Suppressor macrophage treated with lipopolysaccharide for 4 hours (primary cell): Measurements from ENCODE around the gene PRKAR2B.

Source experiments
- DNase-seq: peaks from one replicate; pipeline ENCODE4 v3.0.0-alpha.2; 2020

Gene PRKAR2B

DNA sequence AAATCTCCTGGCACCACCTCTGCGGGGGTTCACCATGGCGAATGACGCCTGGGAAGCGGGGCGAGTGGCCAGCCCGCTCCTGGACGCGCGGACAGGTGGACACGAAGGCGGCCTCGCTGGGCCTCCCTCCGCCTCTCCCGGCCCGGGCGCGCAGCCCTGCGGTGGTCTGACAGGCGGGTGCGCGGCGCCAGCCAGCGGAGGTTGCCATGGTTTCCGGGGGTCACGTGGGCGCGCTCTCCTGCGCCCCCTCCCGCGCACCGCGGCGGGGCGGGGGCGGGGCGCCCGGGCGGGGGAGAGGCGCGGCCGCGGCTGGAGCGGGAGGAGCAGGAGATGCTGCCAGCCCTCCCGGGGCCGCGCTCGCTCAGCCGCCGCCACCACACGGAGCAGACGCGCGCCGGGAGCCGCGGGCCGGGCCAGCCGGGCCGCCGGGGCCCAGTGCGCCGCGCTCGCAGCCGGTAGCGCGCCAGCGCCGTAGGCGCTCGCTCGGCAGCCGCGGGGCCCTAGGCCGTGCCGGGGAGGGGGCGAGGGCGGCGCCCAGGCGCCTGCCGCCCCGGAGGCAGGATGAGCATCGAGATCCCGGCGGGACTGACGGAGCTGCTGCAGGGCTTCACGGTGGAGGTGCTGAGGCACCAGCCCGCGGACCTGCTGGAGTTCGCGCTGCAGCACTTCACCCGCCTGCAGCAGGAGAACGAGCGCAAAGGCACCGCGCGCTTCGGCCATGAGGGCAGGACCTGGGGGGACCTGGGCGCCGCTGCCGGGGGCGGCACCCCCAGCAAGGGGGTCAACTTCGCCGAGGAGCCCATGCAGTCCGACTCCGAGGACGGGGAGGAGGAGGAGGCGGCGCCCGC, at the start of gene PRKAR2B:
TSS of gene PRKAR2B (plus strand) at position 359 of the 848 bp plus-strand sequence. CDS start at position 562, 203 bp downstream.
- DNase-seq = peak; percentile 67

DNA sequence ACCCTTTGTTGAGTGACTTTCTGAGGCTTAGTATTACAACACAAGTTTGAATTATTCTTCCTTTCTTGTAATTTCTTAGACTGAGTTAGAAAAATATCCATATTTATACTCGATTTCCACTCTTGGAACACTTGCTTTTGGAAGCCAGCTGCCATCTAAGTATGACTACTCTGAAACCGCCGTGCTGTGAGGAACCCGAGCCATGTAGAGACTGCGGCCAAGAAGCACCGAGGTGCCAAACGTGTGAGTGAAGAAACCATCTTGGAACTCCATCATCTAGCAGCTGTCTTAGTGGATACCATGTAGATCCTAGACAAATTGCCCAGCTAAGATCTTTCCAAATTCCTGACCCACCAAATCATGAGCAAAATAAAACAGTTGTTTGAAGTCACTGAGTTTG, 49.7 kb upstream of the PRKAR2B start:
- no peak for DNase-seq

DNA sequence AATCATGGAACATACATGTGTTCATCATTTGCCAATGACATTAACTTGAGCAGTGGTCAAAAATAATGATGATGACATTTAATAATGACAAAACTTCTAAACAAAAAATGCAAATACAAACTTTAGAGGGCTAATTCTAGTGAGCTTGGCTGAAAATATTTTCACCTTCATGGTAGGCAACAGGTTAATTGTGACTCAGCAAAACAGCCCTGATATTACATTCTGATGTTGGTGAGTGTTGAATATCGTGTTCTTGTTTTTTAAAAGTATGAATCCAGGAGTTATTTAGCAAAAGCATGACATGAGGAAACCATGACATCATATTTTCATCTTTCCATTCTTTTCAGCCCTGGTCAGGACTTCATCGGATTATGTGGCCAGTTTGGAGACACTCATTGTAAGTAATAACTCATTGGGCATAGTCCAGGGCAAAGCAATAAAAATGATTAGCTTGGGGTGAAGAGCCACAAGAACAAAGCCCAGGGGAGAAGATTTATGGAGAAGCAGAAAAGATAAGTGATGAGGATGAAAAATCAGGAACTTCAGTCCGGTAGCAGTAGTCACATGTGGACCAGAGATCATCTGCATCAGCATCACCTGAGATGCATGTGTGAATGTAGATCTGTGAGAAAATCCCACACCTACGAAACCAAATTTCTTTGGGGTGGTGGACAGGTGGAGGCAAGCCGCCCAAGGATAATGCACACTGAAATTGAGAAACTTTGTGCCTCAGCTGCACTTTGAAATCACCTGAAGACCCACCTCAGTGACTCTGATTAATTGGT, 46.8 kb upstream of the PRKAR2B start:
- DNase-seq = no peak

DNA sequence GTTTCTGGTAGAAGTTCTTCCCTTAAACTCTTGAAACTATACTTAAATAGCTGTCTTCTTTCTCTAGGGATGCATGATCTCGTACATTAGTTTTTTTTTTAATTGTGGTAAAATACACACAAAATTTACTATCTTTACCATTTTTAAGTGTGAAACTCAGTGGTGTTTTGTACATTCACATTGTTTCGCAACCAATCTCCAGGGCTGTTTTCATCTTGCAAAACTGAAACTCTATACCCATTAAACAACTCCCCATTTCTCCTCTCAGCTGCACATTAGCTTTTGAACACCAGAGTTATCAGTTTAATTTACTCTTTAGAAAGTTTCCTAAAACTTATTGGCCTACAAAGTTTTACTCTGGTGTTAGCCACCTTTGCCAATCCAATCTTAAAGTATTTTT, 45.5 kb upstream of the PRKAR2B start:
- peak; percentile 25 for DNase-seq

DNA sequence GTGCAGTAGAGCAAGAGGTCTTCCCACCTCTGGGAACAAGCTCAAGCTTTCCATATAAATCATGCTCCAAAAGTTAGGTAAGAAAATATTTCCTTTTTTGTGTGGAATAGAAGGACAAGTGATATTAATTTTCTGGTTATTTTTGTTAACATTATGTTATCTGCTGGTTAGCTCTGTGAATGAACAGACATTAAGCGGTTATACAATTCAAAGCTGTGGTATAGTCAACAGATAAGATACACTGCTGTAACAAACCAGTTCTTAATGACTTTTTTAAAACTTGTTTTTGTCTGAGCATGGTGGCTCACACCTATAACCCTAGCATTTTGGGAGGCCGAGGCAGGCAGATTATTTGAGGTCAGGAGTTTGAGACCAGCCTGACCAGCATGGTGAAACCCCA, 43.0 kb upstream of the PRKAR2B start:
- no peak for DNase-seq

DNA sequence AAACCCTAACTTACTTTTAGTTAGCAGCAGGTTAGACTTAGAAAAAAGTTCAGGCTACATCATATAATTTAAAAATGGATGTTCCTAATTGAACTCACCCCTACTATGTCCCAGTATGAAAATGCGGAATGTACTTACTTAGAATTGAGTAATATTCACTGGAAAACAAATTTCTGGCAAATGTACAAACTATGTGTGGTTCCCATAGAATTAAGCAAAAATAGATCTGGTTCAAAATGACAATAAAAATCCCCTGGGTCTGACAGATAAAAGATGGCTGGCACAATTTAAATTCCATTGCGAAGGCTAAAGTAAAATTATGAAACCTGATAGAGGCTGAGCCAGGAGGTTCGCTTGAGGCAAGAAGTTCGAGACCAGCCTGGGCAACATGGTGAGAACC, 42.4 kb upstream of the PRKAR2B start:
- no peak for DNase-seq

DNA sequence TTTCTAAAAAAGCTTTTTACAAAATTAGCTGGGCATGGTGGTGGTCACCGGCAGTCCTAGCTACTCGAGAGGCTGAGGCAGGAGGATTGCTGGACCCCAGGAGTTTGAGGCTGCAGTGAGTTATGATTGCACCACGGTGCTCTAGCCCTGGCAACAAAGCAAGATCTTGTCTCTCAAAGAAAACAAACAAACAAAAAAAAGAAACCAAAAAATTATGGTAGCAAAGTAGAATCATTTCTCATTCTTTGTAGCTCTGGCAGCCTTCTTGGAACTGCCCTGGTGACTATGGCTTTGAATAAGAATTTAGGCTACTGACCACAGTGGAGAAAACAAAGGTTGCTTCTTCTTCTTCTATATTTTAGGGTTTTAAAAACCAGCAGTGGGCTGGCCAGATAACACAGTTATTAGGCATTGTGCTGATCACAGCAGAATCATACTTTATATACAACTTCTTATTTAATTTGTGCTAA, 41.9 kb upstream of the PRKAR2B start:
- DNase-seq = no peak

GRCh38 chr7:107007007-107007891, 37.3 kb upstream of the PRKAR2B start:
- DNase-seq = no peak

DNA sequence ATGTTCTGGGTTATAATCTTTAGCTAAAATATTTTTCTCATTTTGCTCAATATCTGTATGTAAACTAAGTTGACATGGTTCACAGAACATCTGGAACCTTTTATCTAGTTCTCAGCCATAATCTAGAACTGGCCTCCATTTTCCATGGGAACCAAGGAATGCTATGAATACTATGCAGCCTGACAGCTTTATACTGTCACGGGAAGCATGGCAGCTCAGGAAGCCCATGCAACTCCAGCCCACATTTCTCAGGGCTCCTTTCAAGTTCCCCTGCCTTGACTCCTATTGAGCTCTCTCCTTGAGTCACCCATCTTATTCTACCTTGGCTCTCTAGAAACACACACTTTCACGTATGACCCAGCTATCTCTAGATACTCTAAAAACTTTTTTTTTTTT, 36.6 kb upstream of the PRKAR2B start:
- DNase-seq = no peak

GRCh38 chr7:107009846-107010203, 34.7 kb upstream of the PRKAR2B start:
- no peak for DNase-seq

- no peak for DNase-seq
Observed at GRCh38 chr7:107012691-107013090, 31.8 kb upstream of the PRKAR2B start.

- no peak for DNase-seq
Observed at GRCh38 chr7:107014387-107015023, 30.0 kb upstream of the PRKAR2B start.

GRCh38 chr7:107016312-107016711, 28.2 kb upstream of the PRKAR2B start:
- no peak for DNase-seq

DNA sequence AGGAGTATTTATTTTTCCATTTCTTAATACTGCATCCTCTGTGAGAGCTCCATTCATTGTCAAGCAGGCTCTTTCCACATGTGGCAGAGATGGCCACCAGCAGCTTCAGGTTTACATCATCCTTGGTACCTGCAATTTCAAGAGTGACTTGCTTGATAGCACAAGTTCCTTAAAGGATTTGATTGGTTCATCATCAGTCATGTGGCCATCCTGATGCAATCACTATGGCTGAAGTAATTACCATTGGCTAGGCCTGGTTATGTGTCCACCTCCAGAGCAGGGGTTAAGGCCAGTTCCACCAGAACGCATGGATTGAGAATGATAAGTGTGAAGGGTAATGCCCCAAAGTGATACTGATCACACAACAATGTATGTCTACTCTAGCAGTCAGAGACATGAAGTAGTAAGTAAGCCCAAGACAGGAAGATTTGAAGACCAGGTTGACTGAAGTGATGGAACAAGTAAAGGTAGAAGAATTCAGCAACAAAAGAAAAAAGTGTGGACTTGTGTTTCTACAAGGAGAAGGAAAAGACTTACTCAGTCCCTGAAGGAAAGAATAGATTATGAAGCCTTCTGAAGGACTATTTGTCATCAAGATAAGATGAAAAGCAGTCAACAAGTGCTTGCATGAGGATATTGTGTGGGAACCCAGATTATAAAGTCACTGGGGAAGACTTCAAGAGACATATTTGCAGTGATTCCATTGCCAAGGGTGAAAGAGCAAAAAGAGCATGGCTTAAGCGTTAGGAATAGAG, 26.4 kb upstream of the PRKAR2B start:
- no peak for DNase-seq

GRCh38 chr7:107020400-107020799, 24.1 kb upstream of the PRKAR2B start:
- DNase-seq = no peak

DNA sequence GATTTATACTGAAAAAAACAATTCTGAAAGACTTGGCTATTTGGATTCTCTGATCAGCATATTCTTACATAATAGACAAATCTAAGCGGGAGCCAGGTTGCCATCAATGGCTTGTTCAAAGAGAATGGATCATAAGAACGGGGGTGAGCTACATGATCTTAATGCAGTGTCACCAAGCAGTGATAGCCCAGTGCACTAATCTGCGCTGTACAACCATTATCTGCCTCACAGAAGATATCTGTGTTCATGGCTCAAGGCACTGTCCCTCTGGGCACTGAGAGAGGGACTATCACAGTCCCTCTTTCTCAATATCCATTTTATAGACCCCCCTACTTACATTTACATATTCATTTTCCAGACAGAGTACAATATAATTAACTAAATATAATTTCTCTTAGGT, 22.9 kb upstream of the PRKAR2B start:
- DNase-seq = no peak

DNA sequence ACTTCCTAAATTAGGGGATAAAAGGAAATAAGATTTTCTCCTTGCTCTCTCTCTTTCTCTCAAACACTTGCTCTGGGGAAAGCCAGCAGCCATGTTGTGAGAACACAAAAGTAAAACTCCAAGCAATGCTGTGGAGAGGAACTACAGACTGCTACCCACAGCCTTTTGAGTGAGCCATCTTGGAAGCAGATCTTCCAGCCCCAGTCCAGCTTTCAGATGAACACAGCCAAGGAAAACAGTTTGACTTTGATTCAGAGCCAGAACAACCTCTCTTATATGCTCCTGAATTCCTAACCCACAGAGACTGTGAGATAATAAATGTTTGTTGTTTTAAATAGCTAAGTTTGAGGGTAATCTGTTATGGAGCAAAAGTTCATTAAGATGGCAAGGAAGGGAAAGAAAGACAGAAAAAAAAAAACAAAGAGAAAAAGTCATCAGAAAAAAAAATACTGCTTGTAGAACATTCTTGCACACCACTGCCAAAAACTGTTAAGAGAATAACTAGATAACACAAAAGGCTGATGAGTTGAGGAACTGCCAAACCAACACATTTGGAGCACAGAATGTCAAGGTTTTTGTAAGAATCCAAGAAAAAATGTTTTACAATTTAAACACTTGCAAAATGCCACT, 20.9 kb upstream of the PRKAR2B start:
- no peak for DNase-seq

- no peak for DNase-seq
Observed at GRCh38 chr7:107024906-107025305, 19.6 kb upstream of the PRKAR2B start.

GRCh38 chr7:107025449-107026103, 18.9 kb upstream of the PRKAR2B start:
- DNase-seq = no peak

DNA sequence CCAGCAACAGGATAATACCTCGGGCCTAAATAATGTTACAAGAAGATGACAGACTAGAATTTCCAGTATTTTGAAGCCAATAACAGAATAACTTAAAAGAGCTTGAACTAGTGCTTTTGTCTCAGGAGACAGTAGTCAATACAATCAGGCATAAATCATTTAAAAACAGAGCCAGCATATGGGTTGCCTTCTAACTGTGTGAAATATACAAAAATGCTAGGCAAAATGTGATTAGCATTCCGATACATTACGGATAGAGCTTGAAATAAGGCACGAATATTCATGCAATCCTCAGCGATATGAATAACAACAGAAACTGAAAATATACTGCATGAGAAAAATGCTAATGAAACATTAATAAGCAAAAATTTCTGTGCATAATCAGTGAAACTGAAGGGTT, 18.3 kb upstream of the PRKAR2B start:
- peak; percentile 18 for DNase-seq

DNA sequence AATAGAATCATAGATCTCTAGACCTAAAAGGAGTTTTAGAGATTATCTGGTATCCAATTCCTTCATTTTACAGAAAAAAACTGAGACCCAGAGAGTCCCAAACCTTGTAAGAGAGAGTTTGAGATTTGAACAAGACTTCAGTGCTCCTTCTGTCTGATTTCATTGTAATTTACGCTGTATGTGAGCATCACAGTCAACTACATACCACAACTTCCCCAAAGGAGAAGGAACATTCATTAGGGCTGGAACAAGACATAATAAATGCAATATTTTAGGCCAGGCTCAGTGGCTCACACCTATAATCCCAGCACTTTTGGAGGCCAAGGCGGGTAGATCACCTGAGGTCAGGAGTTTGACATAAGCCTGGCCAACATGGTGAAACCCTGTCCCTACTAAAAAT, 17.3 kb upstream of the PRKAR2B start:
- DNase-seq = peak; percentile 44
